Stimulated activated CD4-positive, alpha-beta T cell treated with anti-CD3 and anti-CD28 coated beads, TNF-alpha, amount 100 ng/mL, for 48 hours (primary cell): ENCODE data around the gene GPATCH2L.

ENCODE experiments used
- DNase-seq, 3 donors: peaks; one replicate each; pipeline ENCODE4 v3.0.0-alpha.2; 2020; ENCODE audit warnings: low read depth in 3 of 3

The GPATCH2L gene

DNA sequence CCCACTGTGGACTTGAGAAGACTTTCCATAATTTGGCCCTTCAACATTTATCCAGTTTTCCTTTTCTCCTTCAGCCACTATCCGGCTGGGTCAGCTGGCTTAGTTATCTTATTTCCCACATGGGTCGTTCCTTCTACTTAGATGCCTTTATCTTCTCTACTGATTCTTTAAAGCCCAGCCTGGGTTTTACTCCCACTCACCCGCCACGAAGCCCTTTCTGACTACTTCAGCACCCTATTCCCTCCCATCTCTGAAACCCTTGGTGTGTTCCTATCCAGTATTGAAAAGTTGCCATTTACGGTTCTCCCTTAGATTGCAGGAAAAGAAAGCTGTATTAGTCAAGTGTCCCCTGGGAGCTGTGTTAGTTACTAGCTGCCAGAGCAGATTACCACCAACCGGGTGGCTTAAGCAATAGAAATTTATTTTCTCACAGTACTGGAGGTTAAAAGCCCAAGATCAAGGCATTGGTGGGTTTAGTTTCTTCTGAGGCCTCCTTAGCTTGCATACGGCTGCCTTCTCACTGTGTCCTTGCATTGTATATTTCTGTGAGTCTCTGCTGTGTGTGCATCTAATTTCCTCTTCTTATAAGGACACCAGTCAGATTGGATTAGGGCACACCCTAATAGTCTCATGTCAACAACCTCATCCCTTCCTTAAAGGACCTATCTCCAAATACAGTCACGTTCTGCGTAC lies 105.5 kb downstream of the GPATCH2L start:
- no peak for DNase-seq

GRCh38 chr14:76257842-76258397 lies 106.2 kb downstream of the GPATCH2L start:
- no peak for DNase-seq

DNA sequence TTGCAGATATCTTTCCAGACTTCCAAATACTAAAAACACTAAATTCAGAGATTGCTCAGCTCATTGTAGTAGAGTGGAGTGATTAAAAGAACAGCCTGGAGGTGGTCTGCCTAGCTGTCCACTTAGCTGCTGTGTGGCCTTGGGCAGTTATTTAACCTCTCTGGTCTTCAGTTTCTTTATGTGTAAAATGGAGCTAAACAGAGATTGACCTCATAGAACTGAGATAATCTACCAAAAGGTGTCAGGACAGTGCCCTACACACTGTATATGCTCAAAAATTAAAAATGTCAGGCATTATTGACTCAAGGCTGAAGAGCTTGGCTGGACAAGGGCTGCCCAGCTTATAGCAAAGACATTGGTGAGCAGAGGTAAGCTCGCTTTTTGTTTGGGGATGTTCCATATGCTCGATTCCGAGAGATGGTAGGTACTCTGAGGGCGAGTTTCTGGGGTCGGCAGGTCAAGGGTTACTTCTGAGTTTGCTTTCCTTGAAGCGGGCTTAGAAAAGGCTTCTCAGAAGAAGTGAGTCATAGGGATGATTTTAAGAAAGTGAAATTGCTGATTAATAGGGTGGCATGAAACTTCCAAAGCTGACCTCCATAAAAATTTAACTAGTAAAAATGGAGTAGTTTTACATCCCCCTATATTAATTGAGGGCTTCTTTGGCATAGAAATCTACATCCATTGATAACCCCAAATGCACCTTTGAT lies 107.5 kb downstream of the GPATCH2L start:
- DNase-seq, result no peak

- no peak for DNase-seq
These were observed 109.0 kb downstream of the GPATCH2L start for GRCh38 chr14:76260749-76261148.

- no peak for DNase-seq
These were observed 109.7 kb downstream of the GPATCH2L start for GRCh38 chr14:76261371-76261811.

- no peak for DNase-seq
These were observed 110.9 kb downstream of the GPATCH2L start for GRCh38 chr14:76262641-76263040.
